GM18858 (cell line): ENCODE data around the gene ZAR1L.

ENCODE experiments used
- ATAC-seq: cut with Tn5 transposase; IDR thresholded peaks from one replicate; pipeline ENCODE4 v1.9.1; 2021; ENCODE audit not compliant: unreplicated experiment

The ZAR1L gene

DNA sequence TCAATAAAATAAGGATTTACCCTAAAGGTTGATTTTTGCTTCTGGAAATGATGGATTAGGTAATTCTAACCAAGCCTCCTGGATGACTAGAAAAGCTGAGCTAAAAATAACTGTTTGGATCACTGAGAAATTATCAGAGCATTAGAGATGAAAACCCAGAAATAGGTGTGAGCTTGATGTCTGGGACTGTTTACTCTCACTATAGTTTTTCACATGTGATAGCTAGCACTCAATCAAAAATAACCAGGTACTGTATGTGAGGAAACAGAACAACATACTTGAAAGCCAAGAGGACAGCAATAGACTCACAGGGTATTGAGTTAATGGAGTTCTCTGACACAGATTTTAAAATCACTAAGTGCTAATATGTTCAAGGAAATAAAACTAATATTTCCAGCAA, 9.5 kb downstream of the ZAR1L start:
- no peak for ATAC-seq

DNA sequence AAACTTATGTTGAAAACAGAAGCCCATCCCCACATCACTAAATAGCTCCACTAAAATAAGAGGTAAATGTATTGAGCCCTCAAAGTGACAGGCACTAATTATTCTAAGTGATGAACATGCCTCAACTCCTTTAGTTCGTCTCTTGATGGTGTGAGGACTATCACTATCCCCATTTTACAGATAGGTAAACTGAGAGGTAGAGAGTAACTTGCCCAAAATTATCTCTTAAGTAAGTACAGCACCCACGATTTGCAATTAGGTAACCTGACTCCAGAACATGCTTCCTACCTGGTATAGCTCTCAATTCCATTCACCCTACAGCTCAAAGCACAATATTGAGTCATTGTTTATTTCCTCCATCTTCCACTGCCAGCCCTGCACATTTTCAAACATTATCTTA, 12.7 kb downstream of the ZAR1L start:
- no peak for ATAC-seq

- no peak for ATAC-seq
These were observed 14.2 kb downstream of the ZAR1L start for GRCh38 chr13:32300920-32301319.

GRCh38 chr13:32300406-32300805, 14.8 kb downstream of the ZAR1L start:
- ATAC-seq: no peak

GRCh38 chr13:32299893-32300292, 15.3 kb downstream of the ZAR1L start:
- ATAC-seq: no peak

DNA sequence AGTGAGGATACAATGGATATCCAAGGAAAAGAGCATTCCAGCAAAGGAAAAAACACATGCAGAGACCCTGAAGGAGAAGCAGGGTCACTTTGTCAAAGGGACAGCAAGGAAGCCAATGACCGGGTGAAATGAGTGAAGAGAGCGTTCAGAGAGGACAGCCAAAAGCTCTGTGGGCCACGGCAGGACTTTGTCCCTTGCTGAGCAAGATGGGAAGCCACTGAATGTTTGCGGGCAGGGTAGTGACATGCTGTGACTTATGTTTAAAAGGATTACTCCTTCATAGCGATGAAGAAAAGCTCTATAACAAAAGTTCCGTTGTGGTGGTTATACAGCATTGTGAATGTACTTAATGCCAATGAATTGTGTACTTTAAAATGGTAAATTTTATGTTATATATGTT, 16.5 kb downstream of the ZAR1L start:
- no peak for ATAC-seq

- ATAC-seq: no peak
These were observed 18.0 kb downstream of the ZAR1L start for GRCh38 chr13:32297206-32297605.

DNA sequence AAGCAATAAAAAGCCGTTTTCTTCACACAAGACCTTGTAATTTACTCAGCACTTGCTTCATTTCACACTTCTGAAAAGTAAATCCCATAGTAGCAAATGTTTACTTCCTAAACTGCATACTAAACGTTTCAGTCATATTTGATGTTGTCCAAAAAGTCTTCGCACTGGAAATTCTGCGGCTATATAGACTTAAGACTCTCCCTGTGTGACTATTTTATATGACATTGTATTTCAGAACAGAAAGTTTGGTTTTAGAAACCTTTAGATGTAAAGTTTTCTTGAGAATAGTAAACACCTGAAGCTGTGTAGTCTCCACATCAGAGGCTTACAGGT, 29.6 kb downstream of the ZAR1L start:
- ATAC-seq: no peak

GRCh38 chr13:32284927-32285632, 30.1 kb downstream of the ZAR1L start:
- ATAC-seq: no peak

DNA sequence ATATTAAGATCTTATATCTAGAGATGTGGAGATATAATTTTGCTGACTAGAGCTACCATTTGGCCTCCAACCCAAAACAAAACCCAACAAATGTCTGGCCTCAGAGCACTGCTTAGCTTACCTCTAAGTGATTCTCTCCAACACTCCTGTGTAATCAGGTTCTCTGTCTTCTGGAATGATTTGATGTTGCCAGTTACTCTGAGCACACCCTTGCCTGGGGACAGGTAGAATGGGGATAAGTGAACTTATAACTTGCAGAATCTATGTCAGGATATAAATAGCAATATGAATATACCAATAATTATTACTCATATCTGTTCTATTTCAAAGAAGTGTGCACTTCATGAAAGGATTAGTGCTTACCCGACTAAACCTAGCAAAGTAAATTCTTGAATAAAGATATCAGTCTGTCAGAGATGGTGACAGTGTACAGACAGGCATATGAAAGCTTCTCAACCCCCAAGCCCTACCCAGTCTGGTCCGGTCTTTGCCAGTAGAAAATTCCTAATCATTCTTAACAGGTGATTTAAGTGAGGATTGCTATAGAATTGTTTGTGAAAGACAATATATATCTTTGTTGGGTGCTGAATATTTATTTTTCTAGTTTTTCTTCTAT, 33.0 kb downstream of the ZAR1L start:
- no peak for ATAC-seq

DNA sequence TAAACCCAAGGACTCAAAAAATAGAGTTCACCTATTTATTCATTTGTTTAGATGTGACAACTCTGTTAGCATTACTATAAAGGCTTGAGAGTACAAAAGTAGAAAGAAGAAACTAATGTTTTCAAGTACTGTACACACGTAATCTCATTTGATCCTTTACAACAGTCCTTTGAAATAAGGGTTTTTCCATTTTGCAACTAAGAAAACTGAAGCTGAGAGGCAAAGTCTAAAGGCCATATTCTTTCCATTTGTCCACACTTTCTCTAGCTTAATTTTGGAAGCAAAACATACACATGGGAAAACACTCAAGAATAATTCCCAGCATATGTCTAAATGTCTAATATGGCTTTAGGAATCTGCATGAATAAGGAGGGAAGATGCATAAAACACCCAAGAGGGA, 34.1 kb downstream of the ZAR1L start:
- ATAC-seq: no peak

DNA sequence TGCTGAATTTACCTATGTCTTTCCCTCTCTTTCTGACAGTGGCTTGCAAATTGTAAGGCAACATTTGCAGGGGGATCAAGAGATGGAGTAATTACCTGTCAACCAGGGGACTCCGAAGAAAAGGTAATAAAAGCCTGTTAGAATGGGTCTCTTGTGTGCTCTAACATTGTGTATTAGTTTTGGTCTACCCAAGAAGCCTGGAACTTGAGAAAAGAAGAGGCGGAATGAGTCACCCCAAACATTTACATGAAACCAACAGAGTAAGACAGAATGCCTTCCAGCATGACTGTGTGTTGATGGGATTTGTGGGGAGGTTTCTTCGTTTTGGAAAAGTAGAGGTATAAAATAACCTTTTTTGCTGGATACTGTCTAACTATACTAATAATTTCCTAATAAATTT, 36.7 kb downstream of the ZAR1L start:
- ATAC-seq: no peak

GRCh38 chr13:32277839-32278238, 37.3 kb downstream of the ZAR1L start:
- no peak for ATAC-seq

DNA sequence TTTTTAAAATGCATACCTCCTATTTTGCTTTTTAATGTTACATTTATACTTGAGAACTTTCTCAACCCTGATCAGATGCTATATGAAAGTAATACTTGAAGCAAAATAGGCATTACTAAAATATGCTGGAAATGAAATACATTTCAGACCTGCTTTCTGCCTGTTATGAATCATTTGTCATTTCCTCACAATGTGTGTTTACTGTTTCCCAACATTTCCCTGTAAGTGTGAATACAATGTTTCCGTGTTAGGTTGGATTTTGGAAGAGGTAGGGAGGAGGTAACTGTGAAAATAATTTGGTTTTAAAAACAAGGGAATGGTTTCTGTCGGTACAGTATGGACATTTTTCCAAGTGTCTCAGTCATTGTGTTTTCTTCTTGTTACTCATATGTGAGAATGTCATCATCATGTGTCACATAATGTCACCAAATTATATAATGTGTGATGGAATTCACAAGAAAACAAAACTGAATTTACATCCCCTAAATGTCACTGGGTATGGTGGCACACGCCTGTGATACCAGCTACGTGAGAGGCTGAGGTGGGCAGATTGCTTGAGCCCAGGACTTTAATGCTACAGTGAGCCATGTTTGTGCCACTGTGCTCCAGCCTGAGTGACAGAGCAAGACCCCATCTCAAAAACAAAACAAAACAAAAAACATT, 43.0 kb downstream of the ZAR1L start:
- no peak for ATAC-seq

DNA sequence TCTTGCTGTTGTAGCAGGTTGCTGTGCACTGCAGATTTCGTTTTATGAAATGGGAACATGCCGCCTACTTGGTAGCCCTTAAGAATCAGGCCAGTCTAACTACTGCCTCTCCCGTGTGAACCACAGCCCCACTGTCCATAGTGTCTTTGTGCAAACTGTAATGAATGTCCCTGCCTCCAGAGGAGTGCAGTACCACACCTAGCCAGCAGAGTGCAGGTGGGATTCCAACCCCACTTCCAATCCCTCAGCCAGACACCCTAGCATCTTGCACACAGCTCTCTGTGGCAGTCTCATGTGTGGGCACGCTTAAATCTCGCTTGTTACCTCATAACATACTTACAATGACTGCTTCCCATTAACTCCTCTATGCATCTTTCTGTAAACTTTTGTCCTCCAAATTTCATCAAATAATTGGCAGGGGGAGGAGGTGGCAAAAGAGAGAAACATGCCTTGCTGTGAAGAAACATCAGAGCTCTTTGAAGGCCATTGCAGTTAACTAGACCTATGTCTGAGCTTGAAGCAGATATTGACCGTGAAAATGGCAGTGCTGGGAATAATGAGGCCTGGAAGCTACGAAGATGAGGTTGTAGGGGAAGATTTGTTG, 47.2 kb downstream of the ZAR1L start:
- peak; percentile 98 for ATAC-seq

GRCh38 chr13:32266130-32266529, 49.0 kb downstream of the ZAR1L start:
- ATAC-seq: no peak

DNA sequence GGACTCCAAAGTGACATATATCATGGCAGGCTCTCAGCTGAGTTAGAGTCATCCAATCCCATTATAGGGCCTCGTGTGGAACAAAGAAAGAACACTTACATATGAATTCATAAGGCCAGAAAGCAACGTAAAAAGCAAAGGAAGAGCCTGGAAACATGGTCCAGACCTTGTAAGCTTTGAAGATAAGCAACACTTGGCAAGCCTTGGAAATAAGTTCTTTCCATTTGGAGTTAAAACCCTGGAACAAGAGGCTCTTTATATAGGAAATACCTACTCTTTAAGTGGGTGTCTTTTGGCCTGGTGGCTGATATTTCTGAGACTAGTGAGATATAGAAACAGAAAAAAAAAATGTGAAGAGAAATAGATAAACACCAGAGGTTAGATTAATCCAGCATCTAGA, 49.4 kb downstream of the ZAR1L start:
- no peak for ATAC-seq

- no peak for ATAC-seq
These were observed 50.8 kb downstream of the ZAR1L start for GRCh38 chr13:32264407-32264806.

- no peak for ATAC-seq
These were observed 52.5 kb downstream of the ZAR1L start for GRCh38 chr13:32262619-32263018.

GRCh38 chr13:32262165-32262564, 53.0 kb downstream of the ZAR1L start:
- no peak for ATAC-seq

- ATAC-seq: no peak
These were observed 53.6 kb downstream of the ZAR1L start for GRCh38 chr13:32261567-32261966.

DNA sequence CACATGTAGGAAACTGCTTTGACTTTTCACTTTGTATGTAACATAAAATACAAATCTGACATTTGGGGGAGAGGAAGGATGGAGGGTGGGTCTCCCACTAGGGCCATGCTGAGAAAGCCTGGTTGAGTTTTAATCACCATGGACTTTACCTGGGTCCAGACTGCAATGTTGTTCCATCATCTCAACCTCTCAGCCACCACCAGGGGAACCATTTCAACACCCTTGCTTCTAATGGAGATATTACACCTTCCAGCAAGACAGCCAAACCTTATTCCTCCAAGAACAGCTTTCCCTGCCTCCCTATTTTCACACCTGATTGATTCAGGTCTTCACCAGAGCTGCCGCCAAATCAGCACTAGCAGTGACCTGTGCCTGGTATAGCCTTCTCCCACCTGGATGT, 56.0 kb downstream of the ZAR1L start:
- ATAC-seq: no peak
